Dedifferentiated amniotic fluid mesenchymal stem cell (primary cell): ENCODE data around the gene TIMM23.

ENCODE experiments used
- DNase-seq: peaks from one replicate; pipeline ENCODE4 v3.0.0-alpha.2; 2016; ENCODE audit errors: extremely low spot score

The TIMM23 gene

GRCh38 chr10:46052057-46052790, 79.9 kb downstream of the TIMM23 start:
- DNase-seq: no peak

DNA sequence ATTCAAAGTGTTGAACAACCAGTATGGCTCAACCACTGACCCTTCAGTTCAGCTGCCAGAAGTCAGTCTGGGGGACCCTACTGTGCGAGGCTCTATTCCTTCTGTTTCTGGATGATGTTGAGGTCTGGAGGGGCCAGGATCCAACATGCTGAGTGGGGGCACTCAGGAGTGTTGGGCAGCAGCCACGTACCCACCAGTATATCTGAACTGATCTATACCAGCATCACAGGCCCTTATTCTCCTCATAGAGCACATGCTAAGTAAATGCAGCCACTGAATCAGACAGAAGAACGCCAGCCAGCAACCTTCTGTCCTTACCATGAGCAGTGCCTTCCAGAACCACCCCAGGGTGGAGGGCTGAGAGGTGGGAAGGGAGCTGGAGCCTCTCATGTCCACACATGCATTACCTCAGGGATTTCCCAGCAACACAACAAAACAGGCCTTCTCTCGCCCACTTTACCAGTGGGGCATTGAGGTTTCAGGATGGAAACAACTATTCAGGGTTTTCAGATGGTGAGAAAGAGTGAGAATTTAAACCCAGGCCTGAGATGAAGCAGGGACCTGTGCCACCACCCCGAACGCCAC, 80.6 kb downstream of the TIMM23 start:
- DNase-seq: no peak
